Progenitor cell of endocrine pancreas (in vitro differentiated cells): ENCODE results near the gene GATD1. TPM values are rescaled to one million over a fixed set of nuclear protein-coding genes. Genes with fewer than 3 reads are reported as not detected.
"Not testable (repeated sequence)": the region's sequence is repeated elsewhere in the genome, so short reads cannot be mapped to it uniquely, and the experiment has no call there.

Source experiments
- DNase-seq: peaks from one replicate; pipeline ENCODE4 v3.0.0; 2021; ENCODE audit warnings: low spot score; ENCODE audit not compliant: unreplicated experiment
- H3K27ac Mint-ChIP-seq: 2 replicates; pipeline ENCODE4 v1.8.0; 2021; ENCODE audit warnings: mild to moderate bottlenecking, moderate library complexity, mixed read lengths
- H3K27me3 Mint-ChIP-seq: 2 replicates; pipeline ENCODE4 v1.8.0; 2021; ENCODE audit warnings: mixed read lengths
- H3K36me3 Mint-ChIP-seq: 2 replicates; pipeline ENCODE4 v1.8.0; 2022; ENCODE audit warnings: mixed read lengths; ENCODE audit not compliant: insufficient read depth
- H3K4me1 Mint-ChIP-seq: 2 replicates; pipeline ENCODE4 v1.8.0; 2021; ENCODE audit warnings: low read depth, mixed read lengths
- H3K4me3 Mint-ChIP-seq: 2 replicates; pipeline ENCODE4 v1.8.0; 2021; ENCODE audit warnings: low read depth, mild to moderate bottlenecking, moderate library complexity, mixed read lengths
- H3K9me3 Mint-ChIP-seq: 2 replicates; pipeline ENCODE4 v1.8.0; 2021; ENCODE audit warnings: low read depth, mixed read lengths
- total RNA-seq: library from RNA; stranded (reverse); gene quantifications from 2 replicates; pipeline ENCODE4 v1.2.1, GENCODE V29; 2021
- TF ChIP-seq, protein P1 (sequence below): fragments of 200-600 bp; sonication (generic); IDR thresholded peaks from one replicate; pipeline ENCODE4 v1.5.0; 2021; ENCODE audit warnings: antibody characterized with exemption, mild to moderate bottlenecking; ENCODE audit not compliant: unreplicated experiment

Gene GATD1
- total RNA-seq, 1 donor from 2014 or later: 74.1 TPM

DNA sequence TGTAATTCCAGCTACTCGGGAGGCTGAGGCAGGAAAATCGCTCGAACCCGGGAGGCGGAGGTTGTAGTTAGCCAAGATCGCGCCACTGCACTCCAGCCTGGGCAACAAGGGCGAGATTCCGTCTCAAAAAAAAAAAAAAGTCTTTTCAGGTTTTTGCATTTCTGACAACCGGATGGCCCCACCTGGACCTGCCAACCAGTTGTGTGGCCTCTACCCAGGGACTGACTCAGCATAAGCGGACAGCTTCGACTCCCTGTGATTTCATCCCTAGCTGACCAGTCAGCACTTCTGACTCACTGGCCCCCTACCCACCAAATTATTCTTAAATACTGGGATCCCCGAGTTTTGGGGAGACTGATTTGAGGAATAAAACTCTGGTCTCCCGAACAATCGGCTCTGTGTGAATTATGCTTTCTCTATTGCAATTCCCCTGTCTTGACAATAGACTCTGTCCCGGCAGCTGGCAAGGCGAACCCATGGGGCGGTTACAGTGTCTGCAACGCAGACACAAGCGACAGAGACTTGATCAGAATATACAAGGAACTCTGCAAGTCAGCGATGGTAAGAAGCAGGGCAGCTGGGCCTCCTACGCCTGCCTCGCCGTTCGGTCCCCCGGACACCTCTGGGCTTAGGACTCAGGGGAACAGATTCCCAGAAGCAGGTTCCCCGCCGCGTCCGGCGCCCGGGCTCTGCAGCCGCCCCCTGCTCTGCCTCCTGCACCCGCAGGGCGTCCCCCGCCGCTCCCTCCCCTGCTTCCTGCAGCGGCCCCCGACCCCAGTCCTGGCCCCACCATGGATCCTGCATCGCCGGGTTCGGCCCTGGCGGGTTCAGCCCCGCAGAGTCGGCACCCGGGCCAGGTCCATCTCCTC, 30.8 kb downstream of the GATD1 start:
- peak overlapping the region; percentile 80 for H3K4me3 Mint-ChIP-seq
- H3K9me3 Mint-ChIP-seq: no peaks in the 10 kb centered on the region
- peaks cover 5% of the 10 kb centered on the region for H3K27me3 Mint-ChIP-seq
- TF ChIP-seq, protein P1, sequence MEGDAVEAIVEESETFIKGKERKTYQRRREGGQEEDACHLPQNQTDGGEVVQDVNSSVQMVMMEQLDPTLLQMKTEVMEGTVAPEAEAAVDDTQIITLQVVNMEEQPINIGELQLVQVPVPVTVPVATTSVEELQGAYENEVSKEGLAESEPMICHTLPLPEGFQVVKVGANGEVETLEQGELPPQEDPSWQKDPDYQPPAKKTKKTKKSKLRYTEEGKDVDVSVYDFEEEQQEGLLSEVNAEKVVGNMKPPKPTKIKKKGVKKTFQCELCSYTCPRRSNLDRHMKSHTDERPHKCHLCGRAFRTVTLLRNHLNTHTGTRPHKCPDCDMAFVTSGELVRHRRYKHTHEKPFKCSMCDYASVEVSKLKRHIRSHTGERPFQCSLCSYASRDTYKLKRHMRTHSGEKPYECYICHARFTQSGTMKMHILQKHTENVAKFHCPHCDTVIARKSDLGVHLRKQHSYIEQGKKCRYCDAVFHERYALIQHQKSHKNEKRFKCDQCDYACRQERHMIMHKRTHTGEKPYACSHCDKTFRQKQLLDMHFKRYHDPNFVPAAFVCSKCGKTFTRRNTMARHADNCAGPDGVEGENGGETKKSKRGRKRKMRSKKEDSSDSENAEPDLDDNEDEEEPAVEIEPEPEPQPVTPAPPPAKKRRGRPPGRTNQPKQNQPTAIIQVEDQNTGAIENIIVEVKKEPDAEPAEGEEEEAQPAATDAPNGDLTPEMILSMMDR: no peak
- no peak for DNase-seq
- no peaks in the 10 kb centered on the region for H3K36me3 Mint-ChIP-seq
- H3K4me1 Mint-ChIP-seq: peaks cover 11% of the 10 kb centered on the region
- peak overlapping the region; percentile 42 for H3K27ac Mint-ChIP-seq

DNA sequence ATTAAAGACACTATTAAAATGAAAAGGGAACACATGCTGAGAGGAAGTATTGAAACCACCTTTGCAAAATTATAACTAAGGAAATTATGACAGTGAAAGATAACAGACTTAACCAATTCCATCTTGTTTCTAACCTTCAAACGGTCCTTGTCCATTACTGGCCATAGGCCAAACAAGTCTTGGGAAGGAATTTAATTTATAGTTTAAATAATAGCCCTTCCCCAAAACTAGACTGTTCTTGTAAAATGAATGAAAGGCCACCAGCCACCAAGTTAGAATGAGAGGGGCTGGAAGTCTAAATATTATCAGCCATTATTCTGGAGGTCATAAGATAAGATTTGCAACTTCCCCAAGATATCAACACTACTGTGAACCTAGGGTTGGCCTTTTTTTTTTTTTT, 31.9 kb downstream of the GATD1 start:
- Mint-ChIP-seq H3K27me3 (peaks cover 5% of the 10 kb centered on the region), H3K36me3 (no peaks in the 10 kb centered on the region), H3K4me3 (no peak overlapping the region), H3K9me3 (no peaks in the 10 kb centered on the region), H3K27ac (no peak overlapping the region), H3K4me1 (peaks cover 11% of the 10 kb centered on the region)
- no peak for DNase-seq
- TF ChIP-seq, protein P1: no peak

DNA sequence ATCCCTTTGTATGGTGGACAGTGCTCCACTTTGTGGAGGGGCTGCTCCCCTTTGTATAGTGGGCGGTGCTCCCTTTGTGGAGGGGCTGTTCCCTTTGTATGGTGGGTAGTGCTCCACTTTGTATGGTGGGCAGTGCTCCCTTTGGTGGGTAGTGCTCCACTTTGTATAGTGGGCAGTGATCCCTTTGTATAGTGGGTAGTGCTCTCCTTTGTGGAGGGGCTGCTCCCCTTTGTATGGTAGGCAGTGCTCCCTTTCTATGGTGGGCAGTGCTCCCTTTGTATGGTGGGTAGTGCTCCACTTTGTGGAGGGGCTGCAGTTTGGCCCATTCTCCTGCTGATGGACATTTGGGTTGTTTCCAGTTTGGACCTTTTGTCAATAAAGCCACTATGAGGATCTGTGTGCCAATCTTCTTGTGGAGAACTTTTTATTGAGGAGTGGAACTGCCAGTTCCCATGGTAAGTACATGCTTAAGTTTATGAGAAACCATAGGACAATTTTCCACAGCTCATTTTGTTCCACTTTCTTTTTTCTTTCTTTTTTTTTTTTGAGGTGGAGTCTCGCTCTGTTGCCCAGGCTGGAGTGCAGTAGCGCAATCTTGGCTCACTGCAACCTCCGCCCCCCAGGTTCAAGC, 34.6 kb downstream of the GATD1 start:
- TF ChIP-seq, protein P1: no peak
- H3K27me3 Mint-ChIP-seq: peaks cover 9% of the 10 kb centered on the region
- DNase-seq: no peak
- no peaks in the 10 kb centered on the region for H3K36me3 Mint-ChIP-seq
- H3K9me3 Mint-ChIP-seq: no peaks in the 10 kb centered on the region
- no peak overlapping the region for H3K27ac Mint-ChIP-seq
- no peak overlapping the region for H3K4me3 Mint-ChIP-seq
- peaks cover 4% of the 10 kb centered on the region for H3K4me1 Mint-ChIP-seq

DNA sequence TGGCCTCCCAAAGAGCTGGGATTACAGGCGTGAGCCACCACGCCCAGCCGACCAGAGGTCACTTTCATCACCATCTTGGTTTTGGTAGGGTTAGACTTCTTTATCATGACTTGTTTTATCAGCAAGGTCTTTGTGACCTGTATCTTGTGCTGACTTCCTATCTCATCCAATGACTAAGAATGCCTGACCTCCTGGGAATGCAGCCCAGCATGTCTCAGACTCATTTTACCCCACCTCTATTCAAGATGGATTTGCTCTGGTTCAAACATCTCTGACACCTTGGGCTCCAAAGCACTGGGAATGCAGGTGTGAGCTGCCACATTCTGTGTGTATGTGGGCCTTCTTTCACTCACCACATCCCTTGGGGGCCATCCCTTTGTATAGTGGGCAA, 35.1 kb downstream of the GATD1 start:
- H3K9me3 Mint-ChIP-seq: no peaks in the 10 kb centered on the region
- no peaks in the 10 kb centered on the region for H3K36me3 Mint-ChIP-seq
- no peak overlapping the region for H3K4me3 Mint-ChIP-seq
- TF ChIP-seq, protein P1: no peak
- no peak overlapping the region for H3K27ac Mint-ChIP-seq
- DNase-seq: no peak
- peaks cover 9% of the 10 kb centered on the region for H3K27me3 Mint-ChIP-seq
- peaks cover 7% of the 10 kb centered on the region for H3K4me1 Mint-ChIP-seq

DNA sequence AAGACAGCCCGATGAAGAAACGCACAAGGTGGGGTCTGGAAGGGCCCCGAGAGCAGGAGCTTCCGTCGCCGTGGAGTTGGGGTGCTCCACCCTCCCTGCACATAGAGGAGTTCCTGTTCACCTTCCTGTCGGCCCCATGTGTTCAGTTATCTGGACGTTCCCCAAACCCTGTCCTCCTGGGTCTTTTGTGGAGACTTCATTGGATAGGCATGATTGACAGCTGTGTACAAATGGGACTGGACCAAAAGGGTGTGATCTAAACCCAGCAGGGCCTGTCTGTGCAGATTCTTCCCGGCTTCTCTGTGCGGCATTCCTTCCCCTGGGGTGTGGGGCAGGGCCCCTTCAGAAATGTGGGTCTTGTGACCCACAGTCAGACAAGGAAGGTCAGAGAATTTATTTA, 39.4 kb downstream of the GATD1 start:
- not testable (repeated sequence) for H3K27me3 Mint-ChIP-seq, H3K27ac Mint-ChIP-seq, H3K4me3 Mint-ChIP-seq, H3K36me3 Mint-ChIP-seq, H3K9me3 Mint-ChIP-seq, H3K4me1 Mint-ChIP-seq, DNase-seq
